ENCODE data around the gene FAM149A.

Gene FAM149A

GRCh38 chr4:186095406-186095805 lies 9.1 kb upstream of the FAM149A start:
- TF ChIP-seq CTCF (conservative IDR thresholded peaks at IDR 0.05; ENCODE audit: low read length), result no peak
- no peak for TF ChIP-seq EZH2phosphoT487 (IDR thresholded peaks at IDR 0.05; ENCODE audit: borderline replicate concordance)
- H2AFZ ChIP-seq (ENCODE audit: low read length), result no peak overlapping the region
- H3K9me3 ChIP-seq (ENCODE audit: insufficient read depth, low read depth, low read length), result no peaks in the 10 kb centered on the region
- H3K9me2 ChIP-seq (replicated peaks; ENCODE audit: low read depth, low read length), result no peaks in the 10 kb centered on the region
- H4K20me1 ChIP-seq (ENCODE audit: insufficient read depth, low read length, poor library complexity, severe bottlenecking), result no peaks in the 10 kb centered on the region
- no peak overlapping the region for H3K4me3 ChIP-seq (ENCODE audit: low read length, poor library complexity, severe bottlenecking)
- no peaks in the 10 kb centered on the region for H3K27me3 ChIP-seq (ENCODE audit: insufficient read depth, low read length, poor library complexity, severe bottlenecking)
- no peaks in the 10 kb centered on the region for H3K36me3 ChIP-seq (ENCODE audit: insufficient read depth, low read length)
- H3F3A ChIP-seq (ENCODE audit: low read depth), result no peaks in the 10 kb centered on the region
- H3K4me1 ChIP-seq (ENCODE audit: insufficient read depth, low read length, poor library complexity, severe bottlenecking), result no peaks in the 10 kb centered on the region
- no peak overlapping the region for H3K9ac ChIP-seq (ENCODE audit: low read depth, low read length, poor library complexity, severe bottlenecking)
- no peak overlapping the region for H3K4me2 ChIP-seq (ENCODE audit: low read depth, low read length, poor library complexity, severe bottlenecking)
- no peaks in the 10 kb centered on the region for H3K79me2 ChIP-seq (ENCODE audit: insufficient read depth, low read length)

- Histone ChIP-seq H3K27me3 (ENCODE audit: insufficient read depth, low read length, poor library complexity, severe bottlenecking) (no peaks in the 10 kb centered on the region), H3K36me3 (ENCODE audit: insufficient read depth, low read length) (no peaks in the 10 kb centered on the region), H3K9me2 (replicated peaks; ENCODE audit: low read depth, low read length) (no peaks in the 10 kb centered on the region), H2AFZ (ENCODE audit: low read length) (no peak overlapping the region), H3K9me3 (ENCODE audit: insufficient read depth, low read depth, low read length) (no peaks in the 10 kb centered on the region), H4K20me1 (ENCODE audit: insufficient read depth, low read length, poor library complexity, severe bottlenecking) (no peaks in the 10 kb centered on the region), H3F3A (ENCODE audit: low read depth) (no peaks in the 10 kb centered on the region), H3K4me2 (ENCODE audit: low read depth, low read length, poor library complexity, severe bottlenecking) (no peak overlapping the region), H3K4me3 (ENCODE audit: low read length, poor library complexity, severe bottlenecking) (no peak overlapping the region), H3K9ac (ENCODE audit: low read depth, low read length, poor library complexity, severe bottlenecking) (no peak overlapping the region), H3K79me2 (ENCODE audit: insufficient read depth, low read length) (no peaks in the 10 kb centered on the region), H3K4me1 (ENCODE audit: insufficient read depth, low read length, poor library complexity, severe bottlenecking) (no peaks in the 10 kb centered on the region)
- no peak for TF ChIP-seq CTCF (conservative IDR thresholded peaks at IDR 0.05; ENCODE audit: low read length)
- no peak for TF ChIP-seq EZH2phosphoT487 (IDR thresholded peaks at IDR 0.05; ENCODE audit: borderline replicate concordance)
Measured at GRCh38 chr4:186096681-186097165, 7.8 kb upstream of the FAM149A start.

GRCh38 chr4:186097386-186097785 lies 7.1 kb upstream of the FAM149A start:
- no peaks in the 10 kb centered on the region for H4K20me1 ChIP-seq (ENCODE audit: insufficient read depth, low read length, poor library complexity, severe bottlenecking)
- no peak overlapping the region for H3K4me2 ChIP-seq (ENCODE audit: low read depth, low read length, poor library complexity, severe bottlenecking)
- H3K9ac ChIP-seq (ENCODE audit: low read depth, low read length, poor library complexity, severe bottlenecking), result no peak overlapping the region
- no peaks in the 10 kb centered on the region for H3F3A ChIP-seq (ENCODE audit: low read depth)
- no peaks in the 10 kb centered on the region for H3K27me3 ChIP-seq (ENCODE audit: insufficient read depth, low read length, poor library complexity, severe bottlenecking)
- no peaks in the 10 kb centered on the region for H3K9me2 ChIP-seq (replicated peaks; ENCODE audit: low read depth, low read length)
- no peaks in the 10 kb centered on the region for H3K4me1 ChIP-seq (ENCODE audit: insufficient read depth, low read length, poor library complexity, severe bottlenecking)
- no peaks in the 10 kb centered on the region for H3K9me3 ChIP-seq (ENCODE audit: insufficient read depth, low read depth, low read length)
- no peak overlapping the region for H3K4me3 ChIP-seq (ENCODE audit: low read length, poor library complexity, severe bottlenecking)
- H3K36me3 ChIP-seq (ENCODE audit: insufficient read depth, low read length), result no peaks in the 10 kb centered on the region
- H2AFZ ChIP-seq (ENCODE audit: low read length), result no peak overlapping the region
- no peak for TF ChIP-seq CTCF (conservative IDR thresholded peaks at IDR 0.05; ENCODE audit: low read length)
- no peak for TF ChIP-seq EZH2phosphoT487 (IDR thresholded peaks at IDR 0.05; ENCODE audit: borderline replicate concordance)
- H3K79me2 ChIP-seq (ENCODE audit: insufficient read depth, low read length), result no peaks in the 10 kb centered on the region

All from Loucy (cell line).